Measurements from ENCODE around the gene GLUD1. TPM values are rescaled to one million over a fixed set of nuclear protein-coding genes. Genes with fewer than 3 reads are reported as not detected.
"Not testable (repeated sequence)": the region's sequence is repeated elsewhere in the genome, so short reads cannot be mapped to it uniquely, and the experiment has no call there.

Gene GLUD1
- total and polyA plus RNA-seq, 7 donors: 71.3 to 162 (median 144) TPM

GRCh38 chr10:87053577-87054181 is 41.0 kb downstream of the GLUD1 start:
- Histone ChIP-seq H3K4me3 (no peak overlapping the region), H3K27me3 (no peaks in the 10 kb centered on the region), H3K27ac (peak overlapping the region in 2 of 4 donors; percentile 41 to 52), H3K9me3 (no peaks in the 10 kb centered on the region), H3K4me1 (peaks cover 0 to 16% (median 0%) of the 10 kb centered on the region in 4 donors), H3K36me3 (peaks cover 19 to 80% (median 37%) of the 10 kb centered on the region in 4 donors)
- DNase-seq: no peak
- intact Hi-C loops (cut with DNase I): no loop called here
- WGBS, 2 donors: 97% methylated on average over 7 of the region's 7 CpGs
- TF ChIP-seq POLR2A (IDR thresholded peaks at IDR 0.05) (no peak), POLR2AphosphoS5 (IDR thresholded peaks at IDR 0.05) (no peak)

DNA sequence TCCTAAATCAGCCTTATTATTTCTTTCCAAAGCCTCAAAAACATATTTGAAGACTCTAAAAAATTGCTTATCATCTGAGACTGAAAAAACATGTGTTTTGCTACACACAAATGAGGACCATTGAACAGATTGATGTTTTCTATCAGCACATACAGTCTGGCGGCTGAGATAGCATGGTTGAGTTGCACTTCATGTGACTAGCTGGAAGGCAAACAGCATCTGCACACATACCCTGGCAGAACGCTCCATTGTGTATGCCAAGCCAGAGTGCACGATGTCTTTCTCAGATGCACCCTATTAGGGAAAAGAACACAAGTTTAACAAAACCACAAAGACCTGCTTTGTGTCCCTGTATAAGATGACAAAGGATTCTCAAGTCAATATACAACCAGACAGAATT is 41.5 kb downstream of the GLUD1 start:
- Histone ChIP-seq H3K4me3 (no peak overlapping the region), H3K4me1 (peaks cover 0 to 16% (median 0%) of the 10 kb centered on the region in 4 donors), H3K9me3 (no peaks in the 10 kb centered on the region), H3K27ac (peak overlapping the region in 2 of 4 donors; percentile 41 to 52), H3K36me3 (peaks cover 18 to 80% (median 32%) of the 10 kb centered on the region in 4 donors), H3K27me3 (no peaks in the 10 kb centered on the region)
- no peak for DNase-seq
- TF ChIP-seq POLR2A (IDR thresholded peaks at IDR 0.05) (no peak), EP300 (IDR thresholded peaks at IDR 0.05) (no peak), POLR2AphosphoS5 (IDR thresholded peaks at IDR 0.05) (peak in 2 of 4 donors; percentile 33 to 49)
- TF ChIP-seq, protein P1, sequence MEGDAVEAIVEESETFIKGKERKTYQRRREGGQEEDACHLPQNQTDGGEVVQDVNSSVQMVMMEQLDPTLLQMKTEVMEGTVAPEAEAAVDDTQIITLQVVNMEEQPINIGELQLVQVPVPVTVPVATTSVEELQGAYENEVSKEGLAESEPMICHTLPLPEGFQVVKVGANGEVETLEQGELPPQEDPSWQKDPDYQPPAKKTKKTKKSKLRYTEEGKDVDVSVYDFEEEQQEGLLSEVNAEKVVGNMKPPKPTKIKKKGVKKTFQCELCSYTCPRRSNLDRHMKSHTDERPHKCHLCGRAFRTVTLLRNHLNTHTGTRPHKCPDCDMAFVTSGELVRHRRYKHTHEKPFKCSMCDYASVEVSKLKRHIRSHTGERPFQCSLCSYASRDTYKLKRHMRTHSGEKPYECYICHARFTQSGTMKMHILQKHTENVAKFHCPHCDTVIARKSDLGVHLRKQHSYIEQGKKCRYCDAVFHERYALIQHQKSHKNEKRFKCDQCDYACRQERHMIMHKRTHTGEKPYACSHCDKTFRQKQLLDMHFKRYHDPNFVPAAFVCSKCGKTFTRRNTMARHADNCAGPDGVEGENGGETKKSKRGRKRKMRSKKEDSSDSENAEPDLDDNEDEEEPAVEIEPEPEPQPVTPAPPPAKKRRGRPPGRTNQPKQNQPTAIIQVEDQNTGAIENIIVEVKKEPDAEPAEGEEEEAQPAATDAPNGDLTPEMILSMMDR (IDR thresholded peaks at IDR 0.05): no peak
- intact Hi-C loops (cut with DNase I): no loop called here
- WGBS, 2 donors: 89 to 94% methylated on average over 3 of the region's 3 CpGs

GRCh38 chr10:87045434-87045938 is 49.2 kb downstream of the GLUD1 start:
- WGBS, 2 donors: 98 to 99% methylated on average over 6 of the region's 6 CpGs
- intact Hi-C loops (cut with DNase I): no loop called here
- TF ChIP-seq POLR2A (IDR thresholded peaks at IDR 0.05): no peak
- no peak for TF ChIP-seq POLR2AphosphoS5 (IDR thresholded peaks at IDR 0.05)
- no peak for TF ChIP-seq EP300 (IDR thresholded peaks at IDR 0.05)
- TF ChIP-seq, protein P1 (IDR thresholded peaks at IDR 0.05): no peak

GRCh38 chr10:87043579-87043978 is 51.1 kb downstream of the GLUD1 start:
- H3K4me3 ChIP-seq; intact Hi-C loops (cut with DNase I); H3K27ac ChIP-seq; H3K9me3 ChIP-seq; DNase-seq; H3K4me1 ChIP-seq; H3K27me3 ChIP-seq: not testable (repeated sequence)
- 97 to 98% methylated on average over 7 of the region's 7 CpGs for WGBS, 2 donors
- peaks cover 0 to 33% (median 10%) of the 10 kb centered on the region in 4 donors for H3K36me3 ChIP-seq

More at GRCh38 chr10:87045434-87045938, 49.2 kb downstream of the GLUD1 start:
- no peak overlapping the region for H3K4me3 ChIP-seq
- H3K9me3 ChIP-seq: no peaks in the 10 kb centered on the region
- no peaks in the 10 kb centered on the region for H3K4me1 ChIP-seq
- no peak for DNase-seq
- no peak overlapping the region for H3K27ac ChIP-seq
- peaks cover 0 to 43% (median 11%) of the 10 kb centered on the region in 4 donors for H3K36me3 ChIP-seq
- H3K27me3 ChIP-seq: no peaks in the 10 kb centered on the region

DNA sequence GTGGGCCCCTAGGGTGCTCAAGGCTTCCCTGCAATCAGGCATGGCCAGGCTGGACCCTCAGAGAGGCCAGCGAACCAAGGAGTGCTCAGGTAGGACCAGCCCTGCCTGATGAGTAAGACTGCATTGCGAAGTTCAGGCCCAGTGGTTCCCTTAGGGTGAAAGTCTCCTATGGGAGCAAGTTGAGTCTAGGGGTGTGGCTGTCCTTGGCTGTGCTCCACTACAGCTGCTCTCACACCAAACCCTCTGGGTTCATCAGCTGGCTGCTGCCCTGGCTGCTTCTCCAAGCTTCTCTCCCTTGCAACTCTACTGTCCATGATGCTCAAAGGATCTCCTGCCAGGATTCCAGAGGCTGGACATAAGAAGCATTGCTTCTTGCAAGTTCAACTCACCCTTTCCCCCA is 55.9 kb downstream of the GLUD1 start:
- no peaks in the 10 kb centered on the region for H3K27me3 ChIP-seq
- peaks cover 0 to 4% (median 0%) of the 10 kb centered on the region in 4 donors for H3K36me3 ChIP-seq
- WGBS, 2 donors: 41 to 77% methylated on average over 2 of the region's 2 CpGs
- no peak overlapping the region for H3K4me3 ChIP-seq
- H3K9me3 ChIP-seq: no peaks in the 10 kb centered on the region
- no peak for DNase-seq
- intact Hi-C loops (cut with DNase I): no loop called here
- no peak overlapping the region for H3K27ac ChIP-seq
- TF ChIP-seq, protein P1 (IDR thresholded peaks at IDR 0.05): no peak
- TF ChIP-seq POLR2AphosphoS5 (IDR thresholded peaks at IDR 0.05) (no peak), EP300 (IDR thresholded peaks at IDR 0.05) (no peak), POLR2A (IDR thresholded peaks at IDR 0.05) (no peak)
- no peaks in the 10 kb centered on the region for H3K4me1 ChIP-seq
